Thyroid gland (tissue), 4 donors: ENCODE measurements around the gene MYLIP. TPM values are rescaled to one million over a fixed set of nuclear protein-coding genes. Genes with fewer than 3 reads are reported as not detected.

ENCODE experiments used
- DNase-seq, 2 donors: peaks; one replicate each; pipeline ENCODE4 v3.0.0-alpha.2; 2019
- H3K27ac ChIP-seq, 3 donors: fragments of 200-600 bp; sonication (generic); 1 replicate in 2 of 3; 2 replicates in 1 of 3; pipeline ENCODE4 v1.5.1; 2016 to 2019; ENCODE audit warnings: mild to moderate bottlenecking in 1 of 3, moderate library complexity in 1 of 3
- H3K27me3 ChIP-seq: fragments of 200-600 bp; sonication (generic); one replicate; pipeline ENCODE4 v1.5.1; 2019
- H3K36me3 ChIP-seq, 2 donors: fragments of 200-600 bp; sonication (generic); one replicate each; pipeline ENCODE4 v1.5.1; 2016 to 2019
- H3K4me1 ChIP-seq, 2 donors: fragments of 200-600 bp; sonication (generic); one replicate each; pipeline ENCODE4 v1.5.1; 2017 to 2019
- H3K4me3 ChIP-seq, 3 donors: fragments of 200-600 bp; sonication (generic); replicated peaks in 1 of 3; 1 replicate in 2 of 3; 2 replicates in 1 of 3; pipeline ENCODE4 v1.5.1; 2016; ENCODE audit warnings: mild to moderate bottlenecking in 1 of 3
- H3K9me3 ChIP-seq: fragments of 200-600 bp; sonication (generic); one replicate; pipeline ENCODE4 v1.5.1; 2017
- CTCF ChIP-seq, 6 experiments: fragments of 200-600 bp in 3 of 6; fragments of 450-650 bp in 3 of 6; sonication (generic) in 3 of 6; IDR thresholded peaks; one replicate each; pipeline ENCODE4 v1.5.1; 2016 to 2019; ENCODE audit warnings: antibody characterized with exemption in 6 of 6, mild to moderate bottlenecking in 2 of 6, inconsistent platforms in 1 of 6, moderate library complexity in 1 of 6
- POLR2A ChIP-seq, 2 donors: fragments of 450-650 bp; IDR thresholded peaks; one replicate each; pipeline ENCODE4 v1.6.1; 2017; ENCODE audit warnings: antibody characterized with exemption in 2 of 2, mild to moderate bottlenecking in 2 of 2, moderate library complexity in 1 of 2
- WGBS, 2 donors: methylation state at CpG; one replicate each; pipeline ENCODE4 v1.1.5; 2017; 5-methylcytosine and 5-hydroxymethylcytosine counted together
- intact Hi-C: fragments of 100-400 bp; cut with DNase I; formaldehyde crosslinking; loops from one replicate; pipeline ENCODE4 v1.15.1; 2023
- total RNA-seq, 4 donors: library from RNA; depleted of rRNA; stranded (reverse); fragments of >200 nt; gene quantifications; one replicate each; pipeline ENCODE4 v1.2.3, GENCODE V29; 2016

The MYLIP gene
- 100 to 1,000 TPM in 1 of 4 donors, 10 to 100 TPM in 3; 61.8 to 108 (median 92.0) TPM for total RNA-seq

DNA sequence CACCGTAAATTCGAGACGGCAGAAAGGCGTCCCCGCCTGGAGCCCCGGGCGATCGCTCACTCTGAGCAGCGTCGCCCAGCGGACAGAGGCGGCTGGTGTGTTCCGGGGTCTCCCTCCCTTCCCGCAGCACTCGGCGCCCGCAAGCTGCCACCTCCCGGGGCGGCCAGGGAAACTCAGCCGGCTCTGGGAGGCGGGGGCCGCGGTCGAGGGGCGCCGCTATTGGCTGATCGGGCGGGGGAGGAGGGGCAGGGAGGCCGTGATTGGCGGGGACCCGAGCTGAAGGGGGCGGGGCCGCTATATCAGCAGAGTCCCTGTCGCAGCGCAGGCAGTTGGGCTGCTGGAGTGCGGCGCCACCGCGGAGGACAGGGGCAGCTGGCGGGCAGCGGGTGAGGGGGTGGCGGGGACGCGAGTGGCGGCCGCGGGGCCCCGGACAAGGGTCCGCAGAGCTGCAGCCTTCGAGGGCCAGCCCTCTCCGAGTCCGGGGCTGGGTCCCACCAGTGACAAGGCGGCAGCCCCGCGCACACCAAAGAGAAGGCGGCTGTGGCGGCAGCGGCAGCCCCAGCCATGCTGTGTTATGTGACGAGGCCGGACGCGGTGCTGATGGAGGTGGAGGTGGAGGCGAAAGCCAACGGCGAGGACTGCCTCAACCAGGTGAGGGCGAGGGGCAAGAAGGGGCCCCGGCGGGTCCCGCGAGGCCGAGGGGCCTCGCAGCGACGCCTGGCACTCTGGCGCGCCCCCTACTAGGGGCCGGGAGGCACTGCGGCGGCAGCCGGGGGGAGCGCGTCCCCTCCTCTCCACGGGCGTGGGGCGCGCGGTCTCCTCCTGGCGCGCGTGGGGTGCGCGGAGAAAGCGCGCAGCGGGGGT, at the start of gene MYLIP:
Gene MYLIP, plus strand, starts transcription at position 328 of the 864 bp plus-strand sequence. Its CDS starts 237 bp downstream, at position 565.
- peak within 1 kb of the TSS; percentile 95 to 99 (median 95) for H3K4me3 ChIP-seq
- peak; percentile 41 to 85 (median 74) for TF ChIP-seq CTCF (IDR thresholded peaks at IDR 0.05)
- peak; percentile 98 to 99 for TF ChIP-seq POLR2A (IDR thresholded peaks at IDR 0.05)
- H3K4me1 ChIP-seq: peaks cover 24 to 25% of the 10 kb centered on the region in 2 donors
- WGBS, 2 donors: 0 to 3% methylated on average over 21 to 23 of the region's 95 CpGs
- intact Hi-C loops: loop anchor here (10.0 kb wide), 2 partner anchors 56 to 434 kb away; no protein-coding TSS in a partner anchor
- H3K27ac ChIP-seq: peak within 1 kb of the TSS; percentile 96 to 100 (median 99)
- no peaks in the 10 kb centered on the region for H3K9me3 ChIP-seq
- H3K36me3 ChIP-seq: peaks cover 0 to 4% of the 10 kb centered on the region in 2 donors
- peak; percentile 98 to 99 for DNase-seq
- H3K27me3 ChIP-seq: no peaks in the 10 kb centered on the region

- Histone ChIP-seq H3K4me3 (no peak overlapping the region), H3K36me3 (no peaks in the 10 kb centered on the region), H3K4me1 (no peaks in the 10 kb centered on the region), H3K27ac (no peak overlapping the region), H3K9me3 (no peaks in the 10 kb centered on the region), H3K27me3 (no peaks in the 10 kb centered on the region)
- WGBS, 2 donors: 32 to 42% methylated on average over 1 of the region's 1 CpG
- TF ChIP-seq CTCF (IDR thresholded peaks at IDR 0.05) (no peak), POLR2A (IDR thresholded peaks at IDR 0.05) (no peak)
- DNase-seq: no peak
- intact Hi-C loops: no loop called here
Observed at GRCh38 chr6:16079354-16079753, 49.5 kb upstream of the MYLIP start.

- intact Hi-C loops: no loop called here
- H3K9me3 ChIP-seq: no peaks in the 10 kb centered on the region
- H3K27me3 ChIP-seq: no peaks in the 10 kb centered on the region
- H3K4me3 ChIP-seq: no peak overlapping the region
- no peaks in the 10 kb centered on the region for H3K36me3 ChIP-seq
- no peak overlapping the region for H3K27ac ChIP-seq
- WGBS, 2 donors: 54 to 59% methylated on average over 1 of the region's 1 CpG
- no peaks in the 10 kb centered on the region for H3K4me1 ChIP-seq
- no peak for DNase-seq
- TF ChIP-seq POLR2A (IDR thresholded peaks at IDR 0.05): no peak
Observed at GRCh38 chr6:16080204-16080603, 48.7 kb upstream of the MYLIP start.

GRCh38 chr6:16081326-16081725, 47.6 kb upstream of the MYLIP start:
- no peak for DNase-seq
- no peak overlapping the region for H3K4me3 ChIP-seq
- no peak for TF ChIP-seq CTCF (IDR thresholded peaks at IDR 0.05)
- TF ChIP-seq POLR2A (IDR thresholded peaks at IDR 0.05): no peak
- no peaks in the 10 kb centered on the region for H3K9me3 ChIP-seq
- intact Hi-C loops: no loop called here
- no peak overlapping the region for H3K27ac ChIP-seq
- no peaks in the 10 kb centered on the region for H3K4me1 ChIP-seq
- 97 to 98% methylated on average over 4 of the region's 4 CpGs for WGBS, 2 donors
- H3K36me3 ChIP-seq: no peaks in the 10 kb centered on the region
- no peaks in the 10 kb centered on the region for H3K27me3 ChIP-seq

DNA sequence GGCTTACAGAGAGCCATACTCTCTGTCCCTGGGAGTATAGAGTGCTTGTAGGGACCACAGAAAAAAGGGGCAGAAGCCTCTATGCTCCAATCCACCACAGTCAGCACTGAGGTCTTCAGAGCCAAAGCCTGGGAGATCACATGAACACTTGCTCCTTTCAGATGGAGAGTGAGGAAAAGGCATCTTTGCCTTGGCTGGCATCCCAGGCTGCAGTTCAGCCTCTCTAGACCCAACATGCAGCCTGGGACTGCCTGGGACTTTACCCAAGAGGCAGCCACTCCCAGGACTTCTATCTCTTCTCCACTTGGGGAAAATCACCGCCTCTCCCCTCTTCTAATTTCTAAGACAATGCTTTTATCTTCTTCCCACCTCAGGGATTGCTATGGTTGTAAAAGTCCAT, 46.5 kb upstream of the MYLIP start:
- Histone ChIP-seq H3K27ac (no peak overlapping the region), H3K36me3 (no peaks in the 10 kb centered on the region), H3K9me3 (no peaks in the 10 kb centered on the region), H3K4me1 (no peaks in the 10 kb centered on the region), H3K4me3 (no peak overlapping the region), H3K27me3 (no peaks in the 10 kb centered on the region)
- DNase-seq: no peak
- WGBS, 2 donors: 83 to 91% methylated on average over 1 of the region's 1 CpG
- intact Hi-C loops: no loop called here
- TF ChIP-seq CTCF (IDR thresholded peaks at IDR 0.05): no peak
- no peak for TF ChIP-seq POLR2A (IDR thresholded peaks at IDR 0.05)
